ENCODE data around the gene HYI.

DNA sequence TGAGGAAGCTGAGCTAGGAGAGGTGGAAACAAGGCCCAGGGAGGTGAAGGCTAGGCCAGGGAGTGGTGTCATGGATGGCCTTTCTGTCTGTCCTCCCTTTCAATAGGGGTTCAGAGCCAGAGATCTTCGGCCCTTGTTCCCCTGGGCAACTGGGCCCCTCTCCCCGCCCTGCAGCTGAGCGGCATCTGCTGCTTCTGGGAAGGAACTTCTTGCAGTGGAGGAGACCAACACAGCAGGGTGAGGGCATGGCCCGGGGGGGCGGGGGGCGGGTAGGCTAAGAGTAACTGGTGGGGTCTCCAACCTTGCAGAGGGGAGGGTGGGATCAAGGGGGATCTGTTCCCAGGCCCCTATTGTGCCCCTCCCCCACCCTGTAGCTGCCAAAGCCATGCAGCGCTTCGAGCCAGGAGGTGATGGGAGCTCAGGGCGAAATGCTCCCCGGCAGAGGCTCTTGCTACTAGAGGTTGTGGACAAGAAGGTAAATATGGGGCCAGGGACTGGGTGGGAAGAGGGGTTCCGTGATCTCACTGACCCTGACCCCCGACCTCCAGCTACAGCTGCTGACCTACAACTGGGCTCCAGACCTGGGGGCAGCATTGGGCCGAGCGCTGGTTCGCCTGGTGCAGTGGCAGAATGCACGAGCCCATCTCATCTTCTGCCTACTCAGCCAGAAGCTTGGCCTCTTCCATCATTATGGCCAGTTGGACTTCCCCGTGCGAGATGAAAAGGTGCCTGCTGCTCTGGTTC lies 11.7 kb downstream of the HYI start:
- TF ChIP-seq POLR2A (IDR thresholded peaks at IDR 0.05), result no peak
- TF ChIP-seq, protein P1, sequence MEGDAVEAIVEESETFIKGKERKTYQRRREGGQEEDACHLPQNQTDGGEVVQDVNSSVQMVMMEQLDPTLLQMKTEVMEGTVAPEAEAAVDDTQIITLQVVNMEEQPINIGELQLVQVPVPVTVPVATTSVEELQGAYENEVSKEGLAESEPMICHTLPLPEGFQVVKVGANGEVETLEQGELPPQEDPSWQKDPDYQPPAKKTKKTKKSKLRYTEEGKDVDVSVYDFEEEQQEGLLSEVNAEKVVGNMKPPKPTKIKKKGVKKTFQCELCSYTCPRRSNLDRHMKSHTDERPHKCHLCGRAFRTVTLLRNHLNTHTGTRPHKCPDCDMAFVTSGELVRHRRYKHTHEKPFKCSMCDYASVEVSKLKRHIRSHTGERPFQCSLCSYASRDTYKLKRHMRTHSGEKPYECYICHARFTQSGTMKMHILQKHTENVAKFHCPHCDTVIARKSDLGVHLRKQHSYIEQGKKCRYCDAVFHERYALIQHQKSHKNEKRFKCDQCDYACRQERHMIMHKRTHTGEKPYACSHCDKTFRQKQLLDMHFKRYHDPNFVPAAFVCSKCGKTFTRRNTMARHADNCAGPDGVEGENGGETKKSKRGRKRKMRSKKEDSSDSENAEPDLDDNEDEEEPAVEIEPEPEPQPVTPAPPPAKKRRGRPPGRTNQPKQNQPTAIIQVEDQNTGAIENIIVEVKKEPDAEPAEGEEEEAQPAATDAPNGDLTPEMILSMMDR (IDR thresholded peaks at IDR 0.05), result no peak
